Adrenal gland (tissue), 5 donors: ENCODE data around the gene DCDC2.

Experiments
- POLR2A ChIP-seq, 2 donors: fragments of 450-650 bp; IDR thresholded peaks; one replicate each; pipeline ENCODE4 v1.6.1; 2017; ENCODE audit warnings: antibody characterized with exemption in 2 of 2, mild to moderate bottlenecking in 2 of 2, moderate library complexity in 1 of 2
- TF ChIP-seq, protein P1 (sequence below), 6 experiments: fragments of 450-650 bp in 4 of 6; fragments of 200-600 bp in 2 of 6; sonication (generic) in 1 of 6; IDR thresholded peaks; 1 replicate in 5 of 6; 2 replicates in 1 of 6; pipeline versions ENCODE4 v1.5.1 to v1.8.0; 2016 to 2021; ENCODE audit warnings: antibody characterized with exemption in 6 of 6, mild to moderate bottlenecking in 2 of 6, moderate library complexity in 1 of 6
- donor health status: DM: no; HTN: no; CAD: no.

- TF ChIP-seq, protein P1, sequence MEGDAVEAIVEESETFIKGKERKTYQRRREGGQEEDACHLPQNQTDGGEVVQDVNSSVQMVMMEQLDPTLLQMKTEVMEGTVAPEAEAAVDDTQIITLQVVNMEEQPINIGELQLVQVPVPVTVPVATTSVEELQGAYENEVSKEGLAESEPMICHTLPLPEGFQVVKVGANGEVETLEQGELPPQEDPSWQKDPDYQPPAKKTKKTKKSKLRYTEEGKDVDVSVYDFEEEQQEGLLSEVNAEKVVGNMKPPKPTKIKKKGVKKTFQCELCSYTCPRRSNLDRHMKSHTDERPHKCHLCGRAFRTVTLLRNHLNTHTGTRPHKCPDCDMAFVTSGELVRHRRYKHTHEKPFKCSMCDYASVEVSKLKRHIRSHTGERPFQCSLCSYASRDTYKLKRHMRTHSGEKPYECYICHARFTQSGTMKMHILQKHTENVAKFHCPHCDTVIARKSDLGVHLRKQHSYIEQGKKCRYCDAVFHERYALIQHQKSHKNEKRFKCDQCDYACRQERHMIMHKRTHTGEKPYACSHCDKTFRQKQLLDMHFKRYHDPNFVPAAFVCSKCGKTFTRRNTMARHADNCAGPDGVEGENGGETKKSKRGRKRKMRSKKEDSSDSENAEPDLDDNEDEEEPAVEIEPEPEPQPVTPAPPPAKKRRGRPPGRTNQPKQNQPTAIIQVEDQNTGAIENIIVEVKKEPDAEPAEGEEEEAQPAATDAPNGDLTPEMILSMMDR (IDR thresholded peaks at IDR 0.05): no peak
- no peak for TF ChIP-seq POLR2A (IDR thresholded peaks at IDR 0.05)
Measured at GRCh38 chr6:24214984-24215383, 142.9 kb downstream of the DCDC2 start.
